Suprapubic skin (tissue), 4 donors: ENCODE results near the gene NFU1.
"Not testable (repeated sequence)": the region's sequence is repeated elsewhere in the genome, so short reads cannot be mapped to it uniquely, and the experiment has no call there.

ENCODE experiments used
- CTCF ChIP-seq, 2 donors: fragments of 200-600 bp in 1 of 2; fragments of 450-650 bp in 1 of 2; sonication (generic) in 1 of 2; IDR thresholded peaks; one replicate each; pipeline ENCODE4 v1.5.1; 2016 to 2019; ENCODE audit warnings: antibody characterized with exemption in 2 of 2, mild to moderate bottlenecking in 1 of 2, moderate library complexity in 1 of 2
- EP300 ChIP-seq: sonication (generic); formaldehyde crosslinking; IDR thresholded peaks from one replicate; pipeline ENCODE4 v1.6.1; 2017; ENCODE audit warnings: antibody characterized with exemption
- POLR2A ChIP-seq, 2 donors: fragments of 450-650 bp; IDR thresholded peaks; one replicate each; pipeline ENCODE4 v1.6.1; 2017; ENCODE audit warnings: antibody characterized with exemption in 2 of 2, mild to moderate bottlenecking in 2 of 2, moderate library complexity in 2 of 2
- POLR2AphosphoS5 ChIP-seq, 3 donors: sonication (generic); formaldehyde crosslinking; IDR thresholded peaks; one replicate each; pipeline ENCODE4 v1.6.1; 2017; ENCODE audit warnings: antibody characterized with exemption in 3 of 3

- TF ChIP-seq CTCF (IDR thresholded peaks at IDR 0.05); POLR2A (IDR thresholded peaks at IDR 0.05); EP300; POLR2AphosphoS5 (IDR thresholded peaks at IDR 0.05): not testable (repeated sequence)
These were observed 18.1 kb downstream of the NFU1 start for GRCh38 chr2:69419111-69419510.
